GM23338 (cell line): ENCODE results near the gene FOXN1.

Experiments
- TF ChIP-seq, protein P1 (sequence below), 2 experiments: fragments of 200-600 bp in 1 of 2; sonication (generic) in 1 of 2; conservative IDR thresholded peaks; 2 replicates each; pipeline versions ENCODE4 v1.5.1 to v1.6.1; 2016 to 2017; ENCODE audit warnings: antibody characterized with exemption in 2 of 2, low read depth in 2 of 2, mild to moderate bottlenecking in 2 of 2, moderate library complexity in 1 of 2
- TF ChIP-seq, protein P2 (sequence below): IDR thresholded peaks from one replicate; pipeline ENCODE4 v1.6.1; 2018; ENCODE audit warnings: antibody characterized with exemption; ENCODE audit not compliant: unreplicated experiment

DNA sequence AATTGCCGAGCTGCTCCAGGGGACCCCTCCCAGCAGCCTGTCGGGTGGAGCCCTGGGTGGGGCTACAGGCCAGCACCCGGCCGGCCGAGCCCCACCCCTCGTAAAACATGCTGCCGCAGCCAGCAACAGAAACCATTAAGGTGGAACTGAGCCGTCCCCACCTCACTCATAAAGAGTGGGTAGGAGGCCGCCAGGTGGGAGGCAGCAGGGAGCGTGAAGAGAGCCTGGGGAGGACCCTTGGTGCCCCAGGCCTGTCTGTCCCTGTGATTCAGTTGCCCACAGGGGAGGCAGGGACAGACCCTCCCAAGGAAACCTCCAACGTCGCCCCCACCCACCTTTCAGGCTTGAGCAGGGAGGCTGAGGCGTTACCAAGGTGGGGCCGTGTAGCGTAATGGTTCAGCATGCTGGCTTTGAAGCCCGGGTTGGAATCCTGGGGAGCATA is 8.4 kb downstream of the FOXN1 start:
- TF ChIP-seq, protein P1, sequence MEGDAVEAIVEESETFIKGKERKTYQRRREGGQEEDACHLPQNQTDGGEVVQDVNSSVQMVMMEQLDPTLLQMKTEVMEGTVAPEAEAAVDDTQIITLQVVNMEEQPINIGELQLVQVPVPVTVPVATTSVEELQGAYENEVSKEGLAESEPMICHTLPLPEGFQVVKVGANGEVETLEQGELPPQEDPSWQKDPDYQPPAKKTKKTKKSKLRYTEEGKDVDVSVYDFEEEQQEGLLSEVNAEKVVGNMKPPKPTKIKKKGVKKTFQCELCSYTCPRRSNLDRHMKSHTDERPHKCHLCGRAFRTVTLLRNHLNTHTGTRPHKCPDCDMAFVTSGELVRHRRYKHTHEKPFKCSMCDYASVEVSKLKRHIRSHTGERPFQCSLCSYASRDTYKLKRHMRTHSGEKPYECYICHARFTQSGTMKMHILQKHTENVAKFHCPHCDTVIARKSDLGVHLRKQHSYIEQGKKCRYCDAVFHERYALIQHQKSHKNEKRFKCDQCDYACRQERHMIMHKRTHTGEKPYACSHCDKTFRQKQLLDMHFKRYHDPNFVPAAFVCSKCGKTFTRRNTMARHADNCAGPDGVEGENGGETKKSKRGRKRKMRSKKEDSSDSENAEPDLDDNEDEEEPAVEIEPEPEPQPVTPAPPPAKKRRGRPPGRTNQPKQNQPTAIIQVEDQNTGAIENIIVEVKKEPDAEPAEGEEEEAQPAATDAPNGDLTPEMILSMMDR (conservative IDR thresholded peaks at IDR 0.05; ENCODE audit: low read depth in 2 of 2): no peak
- TF ChIP-seq, protein P2, sequence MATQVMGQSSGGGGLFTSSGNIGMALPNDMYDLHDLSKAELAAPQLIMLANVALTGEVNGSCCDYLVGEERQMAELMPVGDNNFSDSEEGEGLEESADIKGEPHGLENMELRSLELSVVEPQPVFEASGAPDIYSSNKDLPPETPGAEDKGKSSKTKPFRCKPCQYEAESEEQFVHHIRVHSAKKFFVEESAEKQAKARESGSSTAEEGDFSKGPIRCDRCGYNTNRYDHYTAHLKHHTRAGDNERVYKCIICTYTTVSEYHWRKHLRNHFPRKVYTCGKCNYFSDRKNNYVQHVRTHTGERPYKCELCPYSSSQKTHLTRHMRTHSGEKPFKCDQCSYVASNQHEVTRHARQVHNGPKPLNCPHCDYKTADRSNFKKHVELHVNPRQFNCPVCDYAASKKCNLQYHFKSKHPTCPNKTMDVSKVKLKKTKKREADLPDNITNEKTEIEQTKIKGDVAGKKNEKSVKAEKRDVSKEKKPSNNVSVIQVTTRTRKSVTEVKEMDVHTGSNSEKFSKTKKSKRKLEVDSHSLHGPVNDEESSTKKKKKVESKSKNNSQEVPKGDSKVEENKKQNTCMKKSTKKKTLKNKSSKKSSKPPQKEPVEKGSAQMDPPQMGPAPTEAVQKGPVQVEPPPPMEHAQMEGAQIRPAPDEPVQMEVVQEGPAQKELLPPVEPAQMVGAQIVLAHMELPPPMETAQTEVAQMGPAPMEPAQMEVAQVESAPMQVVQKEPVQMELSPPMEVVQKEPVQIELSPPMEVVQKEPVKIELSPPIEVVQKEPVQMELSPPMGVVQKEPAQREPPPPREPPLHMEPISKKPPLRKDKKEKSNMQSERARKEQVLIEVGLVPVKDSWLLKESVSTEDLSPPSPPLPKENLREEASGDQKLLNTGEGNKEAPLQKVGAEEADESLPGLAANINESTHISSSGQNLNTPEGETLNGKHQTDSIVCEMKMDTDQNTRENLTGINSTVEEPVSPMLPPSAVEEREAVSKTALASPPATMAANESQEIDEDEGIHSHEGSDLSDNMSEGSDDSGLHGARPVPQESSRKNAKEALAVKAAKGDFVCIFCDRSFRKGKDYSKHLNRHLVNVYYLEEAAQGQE: no peak
